Measurements from ENCODE around the gene C22orf15. TPM values are rescaled to one million over a fixed set of nuclear protein-coding genes. Genes with fewer than 3 reads are reported as not detected.

C22orf15 gene
- total and polyA plus RNA-seq, 9 of the 15 experiments (the other 6 are each of a cell fraction or from before 2014, with no cell fraction given), result 0.07 TPM; not detected in 8

DNA sequence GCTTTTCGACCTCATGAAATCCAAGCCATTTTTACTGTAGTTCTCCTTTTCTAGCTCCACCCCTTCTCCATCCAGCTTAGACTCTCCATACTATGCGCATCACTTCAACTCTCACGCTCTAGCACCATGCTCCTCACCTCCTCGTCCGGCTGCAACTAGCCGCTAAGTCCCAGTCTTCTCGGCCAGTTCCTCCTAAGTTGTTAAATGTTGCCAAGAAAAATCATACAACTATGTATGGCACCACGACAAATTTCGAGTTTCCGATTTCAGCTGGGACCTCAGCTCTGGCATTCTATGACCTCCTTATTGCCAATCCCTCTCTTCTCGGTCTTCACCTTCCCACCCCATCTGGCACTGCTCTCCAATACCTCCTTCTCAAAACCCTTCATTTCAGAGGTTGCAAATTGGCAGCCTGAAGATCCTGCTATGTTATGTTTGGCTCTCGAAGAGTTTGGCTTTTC, 12.9 kb upstream of the C22orf15 start:
- DNase-seq (ENCODE audit: extremely low read depth in 1 of 4, low spot score in 3 of 4), result peak in 1 of 4 experiments; percentile 27
- 30% methylated on average over 12 of the region's 12 CpGs for WGBS (ENCODE audit: insufficient coverage, low coverage, missing lambda C conversion rate)
- Histone ChIP-seq H4K20me1 (replicated peaks; ENCODE audit: control insufficient read depth, insufficient read depth, low read length) (no peaks in the 10 kb centered on the region), H3K27me3 (ENCODE audit: control insufficient read depth in 2 of 2, insufficient read depth in 2 of 2, low read length in 2 of 2) (no peaks in the 10 kb centered on the region), H3K9me1 (ENCODE audit: control insufficient read depth, insufficient read depth, low read length) (peaks cover 3% of the 10 kb centered on the region), H2AFZ (ENCODE audit: low read depth, low read length) (peak overlapping the region; percentile 92; the same call in 1 of the 2 replicates), H3K9me3 (replicated peaks; ENCODE audit: control insufficient read depth, insufficient read depth, low read depth, low read length) (no peaks in the 10 kb centered on the region), H3K79me2 (ENCODE audit: control insufficient read depth, insufficient read depth, low read length) (peaks cover 14% of the 10 kb centered on the region; the same call in 2 of the 3 replicates), H3K4me1 (replicated peaks in 1 of 2; ENCODE audit: control insufficient read depth in 2 of 2, insufficient read depth in 2 of 2, low read length in 2 of 2) (peaks cover 11 to 32% of the 10 kb centered on the region in 2 experiments), H3K4me2 (ENCODE audit: insufficient read depth, low read length) (peak overlapping the region; percentile 85), H3K27ac (ENCODE audit: extremely low read depth, low read depth, low read length) (no peak overlapping the region; the same call in 2 of the 3 replicates), H3K4me3 (peak overlapping the region; percentile 73), H3K36me3 (ENCODE audit: control insufficient read depth, insufficient read depth, low read length) (peaks cover 4% of the 10 kb centered on the region; the same call in 2 of the 3 replicates), H3K9ac (ENCODE audit: insufficient read depth in 1 of 2, low read depth in 2 of 2, low read length in 2 of 2) (peak overlapping the region; percentile 53 to 70; a peak in 3 of 4 replicates)
- peak; percentile 21; the same call in 1 of the 3 replicates for ATAC-seq
- intact Hi-C loops (cut with micrococcal nuclease), result no loop called here
- in situ Hi-C loops (cut with MboI), result no loop called here
- FAIRE-seq, result peak; percentile 83
- TF ChIP-seq ARHGAP35 (IDR thresholded peaks at IDR 0.05; ENCODE audit: partially characterized antibody) (no peak), NRF1 (conservative IDR thresholded peaks at IDR 0.05 in 1 of 2, IDR thresholded peaks at IDR 0.05 in 1 of 2) (0 out of 4 replicates have a peak, but pooled peaks of 1 of the 2 experiments have one; percentile 8)
- BruUV-seq (replicated peaks), result TSS peak; percentile 83
- POLR2A ChIA-PET, result interaction anchor here (1.1 to 1.2 kb wide), 2 partner anchors 9 to 11 kb away, joined by 3 to 4 read pairs; no protein-coding TSS in a partner anchor
- CTCF ChIA-PET (ENCODE audit: low intra/inter-chr PET ratio), result no interaction called here

DNA sequence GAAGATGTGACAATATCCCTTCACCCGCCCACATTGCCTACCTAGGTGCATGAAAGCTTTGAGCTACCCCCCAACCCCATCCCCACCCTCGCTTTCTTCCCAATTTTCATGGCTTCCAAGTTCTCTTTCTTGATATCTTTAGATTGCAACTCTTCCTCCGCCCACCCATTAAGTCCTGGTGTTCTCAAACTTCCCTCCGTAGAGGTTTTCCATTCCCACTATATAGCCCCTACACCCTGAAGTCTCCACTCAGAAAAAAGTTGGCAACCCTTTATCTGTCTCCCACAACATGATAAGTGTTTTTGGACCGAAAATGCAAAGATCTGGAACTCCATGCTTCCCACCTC, 12.4 kb upstream of the C22orf15 start:
- in situ Hi-C loops (cut with MboI), result no loop called here
- peak overlapping the region; percentile 73 for H3K4me3 ChIP-seq
- 0% methylated on average over 5 of the region's 5 CpGs for WGBS (ENCODE audit: insufficient coverage, low coverage, missing lambda C conversion rate)
- peak overlapping the region; percentile 70 to 92 for H3K9ac ChIP-seq (ENCODE audit: insufficient read depth in 1 of 2, low read depth in 2 of 2, low read length in 2 of 2)
- TF ChIP-seq TAF9B (IDR thresholded peaks at IDR 0.05; ENCODE audit: partially characterized antibody), result peak; percentile 16
- TF ChIP-seq ZNF445 (CRISPR knock-in tag; IDR thresholded peaks at IDR 0.05; ENCODE audit: low read depth), result no peak
- TF ChIP-seq, protein P1, sequence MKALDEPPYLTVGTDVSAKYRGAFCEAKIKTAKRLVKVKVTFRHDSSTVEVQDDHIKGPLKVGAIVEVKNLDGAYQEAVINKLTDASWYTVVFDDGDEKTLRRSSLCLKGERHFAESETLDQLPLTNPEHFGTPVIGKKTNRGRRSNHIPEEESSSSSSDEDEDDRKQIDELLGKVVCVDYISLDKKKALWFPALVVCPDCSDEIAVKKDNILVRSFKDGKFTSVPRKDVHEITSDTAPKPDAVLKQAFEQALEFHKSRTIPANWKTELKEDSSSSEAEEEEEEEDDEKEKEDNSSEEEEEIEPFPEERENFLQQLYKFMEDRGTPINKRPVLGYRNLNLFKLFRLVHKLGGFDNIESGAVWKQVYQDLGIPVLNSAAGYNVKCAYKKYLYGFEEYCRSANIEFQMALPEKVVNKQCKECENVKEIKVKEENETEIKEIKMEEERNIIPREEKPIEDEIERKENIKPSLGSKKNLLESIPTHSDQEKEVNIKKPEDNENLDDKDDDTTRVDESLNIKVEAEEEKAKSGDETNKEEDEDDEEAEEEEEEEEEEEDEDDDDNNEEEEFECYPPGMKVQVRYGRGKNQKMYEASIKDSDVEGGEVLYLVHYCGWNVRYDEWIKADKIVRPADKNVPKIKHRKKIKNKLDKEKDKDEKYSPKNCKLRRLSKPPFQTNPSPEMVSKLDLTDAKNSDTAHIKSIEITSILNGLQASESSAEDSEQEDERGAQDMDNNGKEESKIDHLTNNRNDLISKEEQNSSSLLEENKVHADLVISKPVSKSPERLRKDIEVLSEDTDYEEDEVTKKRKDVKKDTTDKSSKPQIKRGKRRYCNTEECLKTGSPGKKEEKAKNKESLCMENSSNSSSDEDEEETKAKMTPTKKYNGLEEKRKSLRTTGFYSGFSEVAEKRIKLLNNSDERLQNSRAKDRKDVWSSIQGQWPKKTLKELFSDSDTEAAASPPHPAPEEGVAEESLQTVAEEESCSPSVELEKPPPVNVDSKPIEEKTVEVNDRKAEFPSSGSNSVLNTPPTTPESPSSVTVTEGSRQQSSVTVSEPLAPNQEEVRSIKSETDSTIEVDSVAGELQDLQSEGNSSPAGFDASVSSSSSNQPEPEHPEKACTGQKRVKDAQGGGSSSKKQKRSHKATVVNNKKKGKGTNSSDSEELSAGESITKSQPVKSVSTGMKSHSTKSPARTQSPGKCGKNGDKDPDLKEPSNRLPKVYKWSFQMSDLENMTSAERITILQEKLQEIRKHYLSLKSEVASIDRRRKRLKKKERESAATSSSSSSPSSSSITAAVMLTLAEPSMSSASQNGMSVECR (CRISPR knock-in tag; IDR thresholded peaks at IDR 0.05), result no peak
- TF ChIP-seq ESRRB (CRISPR knock-in tag; IDR thresholded peaks at IDR 0.05; ENCODE audit: borderline replicate concordance), result no peak
- TF ChIP-seq ZEB2 (IDR thresholded peaks at IDR 0.05), result no peak
- POLR2A ChIA-PET, result interaction anchor here (0.9 to 1.2 kb wide), 4 partner anchors 8 to 11 kb away, joined by 3 to 4 read pairs (median 4); no protein-coding TSS in a partner anchor
- H3K9me1 ChIP-seq (ENCODE audit: control insufficient read depth, insufficient read depth, low read length), result peaks cover 3% of the 10 kb centered on the region
- peak overlapping the region; percentile 89; the same call in 2 of the 3 replicates for H3K27ac ChIP-seq (ENCODE audit: extremely low read depth, low read depth, low read length)
- peak overlapping the region; percentile 85 for H3K4me2 ChIP-seq (ENCODE audit: insufficient read depth, low read length)
- peaks cover 14% of the 10 kb centered on the region; the same call in 2 of the 3 replicates for H3K79me2 ChIP-seq (ENCODE audit: control insufficient read depth, insufficient read depth, low read length)
- DNase-seq (ENCODE audit: extremely low read depth in 1 of 4, low spot score in 3 of 4), result no peak
- intact Hi-C loops (cut with micrococcal nuclease), result no loop called here
- FAIRE-seq, result no peak
- BruUV-seq (replicated peaks), result no TSS peak
- H2AFZ ChIP-seq (ENCODE audit: low read depth, low read length), result peak overlapping the region; percentile 92
- ATAC-seq, result no peak
- no peaks in the 10 kb centered on the region for H3K36me3 ChIP-seq (ENCODE audit: control insufficient read depth, insufficient read depth, low read length)
- H3K27me3 ChIP-seq (ENCODE audit: control insufficient read depth in 2 of 2, insufficient read depth in 2 of 2, low read length in 2 of 2), result no peaks in the 10 kb centered on the region
- no peaks in the 10 kb centered on the region for H3K9me3 ChIP-seq (replicated peaks; ENCODE audit: control insufficient read depth, insufficient read depth, low read depth, low read length)
- peaks cover 11 to 32% of the 10 kb centered on the region in 2 experiments for H3K4me1 ChIP-seq (replicated peaks in 1 of 2; ENCODE audit: control insufficient read depth in 2 of 2, insufficient read depth in 2 of 2, low read length in 2 of 2)
- CTCF ChIA-PET (ENCODE audit: low intra/inter-chr PET ratio), result no interaction called here
- no peaks in the 10 kb centered on the region for H4K20me1 ChIP-seq (replicated peaks; ENCODE audit: control insufficient read depth, insufficient read depth, low read length)
